Coronary artery (tissue), 2 donors: Measurements from ENCODE around the gene DPYD.
"Not testable (repeated sequence)": the region's sequence is repeated elsewhere in the genome, so short reads cannot be mapped to it uniquely, and the experiment has no call there.

ENCODE experiments used
- DNase-seq: peaks from one replicate; pipeline ENCODE4 v3.0.0-alpha.2; 2017; ENCODE audit warnings: low spot score
- H3K27ac ChIP-seq, 2 donors: fragments of 200-600 bp; sonication (generic); one replicate each; pipeline ENCODE4 v1.5.1; 2016 to 2019
- H3K4me3 ChIP-seq: fragments of 200-600 bp; sonication (generic); 2 replicates; pipeline ENCODE4 v1.5.1; 2016; ENCODE audit warnings: mild to moderate bottlenecking, moderate library complexity
- CTCF ChIP-seq: fragments of 200-600 bp; sonication (generic); IDR thresholded peaks from one replicate; pipeline ENCODE4 v1.5.1; 2019; ENCODE audit warnings: antibody characterized with exemption

The DPYD gene

GRCh38 chr1:97245026-97245425, 675.8 kb downstream of the DPYD start:
- H3K27ac ChIP-seq = no peak overlapping the region
- no peak overlapping the region for H3K4me3 ChIP-seq
- no peak for TF ChIP-seq CTCF
- DNase-seq = no peak

GRCh38 chr1:97243973-97244560, 676.8 kb downstream of the DPYD start:
- Histone ChIP-seq H3K4me3 (no peak overlapping the region), H3K27ac (no peak overlapping the region)
- no peak for DNase-seq
- no peak for TF ChIP-seq CTCF

GRCh38 chr1:97238816-97239215, 682.0 kb downstream of the DPYD start:
- H3K4me3 ChIP-seq = no peak overlapping the region
- no peak overlapping the region for H3K27ac ChIP-seq
- TF ChIP-seq CTCF = no peak
- no peak for DNase-seq

- not testable (repeated sequence) for H3K27ac ChIP-seq, H3K4me3 ChIP-seq, DNase-seq
Observed at GRCh38 chr1:97231354-97231753, 689.5 kb downstream of the DPYD start.

GRCh38 chr1:97212671-97213070, 708.2 kb downstream of the DPYD start:
- no peak for DNase-seq
- Histone ChIP-seq H3K27ac (no peak overlapping the region), H3K4me3 (no peak overlapping the region)
- no peak for TF ChIP-seq CTCF

- no peak overlapping the region for H3K27ac ChIP-seq
- TF ChIP-seq CTCF = no peak
- no peak for DNase-seq
- H3K4me3 ChIP-seq = no peak overlapping the region
Observed at GRCh38 chr1:97210307-97210706, 710.5 kb downstream of the DPYD start.

GRCh38 chr1:97209381-97209957, 711.4 kb downstream of the DPYD start:
- Histone ChIP-seq H3K4me3 (no peak overlapping the region), H3K27ac (no peak overlapping the region)
- TF ChIP-seq CTCF = no peak
- no peak for DNase-seq
